ENCODE results near the gene UQCRH. TPM values are rescaled to one million over a fixed set of nuclear protein-coding genes. Genes with fewer than 3 reads are reported as not detected.
"Not testable (repeated sequence)": the region's sequence is repeated elsewhere in the genome, so short reads cannot be mapped to it uniquely, and the experiment has no call there.

The UQCRH gene
- total RNA-seq, 4 donors from 2014 or later = 329 to 618 (median 564) TPM

- intact Hi-C loops (cut with DNase I) = no loop called here
- TF ChIP-seq POLR2A (IDR thresholded peaks at IDR 0.05) = no peak
- TF ChIP-seq, protein P1, sequence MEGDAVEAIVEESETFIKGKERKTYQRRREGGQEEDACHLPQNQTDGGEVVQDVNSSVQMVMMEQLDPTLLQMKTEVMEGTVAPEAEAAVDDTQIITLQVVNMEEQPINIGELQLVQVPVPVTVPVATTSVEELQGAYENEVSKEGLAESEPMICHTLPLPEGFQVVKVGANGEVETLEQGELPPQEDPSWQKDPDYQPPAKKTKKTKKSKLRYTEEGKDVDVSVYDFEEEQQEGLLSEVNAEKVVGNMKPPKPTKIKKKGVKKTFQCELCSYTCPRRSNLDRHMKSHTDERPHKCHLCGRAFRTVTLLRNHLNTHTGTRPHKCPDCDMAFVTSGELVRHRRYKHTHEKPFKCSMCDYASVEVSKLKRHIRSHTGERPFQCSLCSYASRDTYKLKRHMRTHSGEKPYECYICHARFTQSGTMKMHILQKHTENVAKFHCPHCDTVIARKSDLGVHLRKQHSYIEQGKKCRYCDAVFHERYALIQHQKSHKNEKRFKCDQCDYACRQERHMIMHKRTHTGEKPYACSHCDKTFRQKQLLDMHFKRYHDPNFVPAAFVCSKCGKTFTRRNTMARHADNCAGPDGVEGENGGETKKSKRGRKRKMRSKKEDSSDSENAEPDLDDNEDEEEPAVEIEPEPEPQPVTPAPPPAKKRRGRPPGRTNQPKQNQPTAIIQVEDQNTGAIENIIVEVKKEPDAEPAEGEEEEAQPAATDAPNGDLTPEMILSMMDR (IDR thresholded peaks at IDR 0.05) = no peak
- WGBS, 2 donors = 91 to 94% methylated on average over 5 of the region's 5 CpGs
- no peak for DNase-seq
- Histone ChIP-seq H3K4me3 (no peak overlapping the region), H3K9me3 (no peaks in the 10 kb centered on the region), H3K27me3 (no peaks in the 10 kb centered on the region), H3K36me3 (peaks cover 10 to 99% (median 28%) of the 10 kb centered on the region in 3 donors), H3K4me1 (no peaks in the 10 kb centered on the region), H3K27ac (no peak overlapping the region)
These were observed 59.6 kb downstream of the UQCRH start for GRCh38 chr1:46363121-46363520.

DNA sequence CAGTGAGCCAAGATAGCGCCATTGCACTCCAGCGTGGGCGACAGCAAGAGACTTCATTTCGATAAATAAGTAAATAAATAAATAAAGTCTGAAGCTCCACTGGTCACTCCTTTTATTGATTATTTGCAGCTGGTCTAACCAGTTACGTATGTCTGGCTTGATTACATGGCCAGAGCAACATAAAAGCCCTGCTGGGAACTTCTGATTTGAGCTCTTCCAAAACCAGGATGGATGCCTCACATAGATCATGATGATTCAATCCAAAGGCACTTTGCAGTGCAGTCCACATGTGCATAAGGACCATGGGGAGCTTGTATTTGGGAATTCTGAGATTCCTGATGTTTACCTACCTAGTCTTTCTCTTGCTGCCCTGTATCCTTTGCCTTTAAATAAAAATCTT lies 61.1 kb downstream of the UQCRH start:
- intact Hi-C loops (cut with DNase I) = no loop called here
- Histone ChIP-seq H3K27me3 (no peaks in the 10 kb centered on the region), H3K9me3 (no peaks in the 10 kb centered on the region), H3K36me3 (peaks cover 10 to 96% (median 20%) of the 10 kb centered on the region in 3 donors), H3K4me3 (no peak overlapping the region), H3K4me1 (no peaks in the 10 kb centered on the region), H3K27ac (no peak overlapping the region)
- TF ChIP-seq, protein P1 (IDR thresholded peaks at IDR 0.05) = no peak
- TF ChIP-seq POLR2A (IDR thresholded peaks at IDR 0.05) = no peak
- 82 to 87% methylated on average over 5 of the region's 5 CpGs for WGBS, 2 donors
- no peak for DNase-seq

DNA sequence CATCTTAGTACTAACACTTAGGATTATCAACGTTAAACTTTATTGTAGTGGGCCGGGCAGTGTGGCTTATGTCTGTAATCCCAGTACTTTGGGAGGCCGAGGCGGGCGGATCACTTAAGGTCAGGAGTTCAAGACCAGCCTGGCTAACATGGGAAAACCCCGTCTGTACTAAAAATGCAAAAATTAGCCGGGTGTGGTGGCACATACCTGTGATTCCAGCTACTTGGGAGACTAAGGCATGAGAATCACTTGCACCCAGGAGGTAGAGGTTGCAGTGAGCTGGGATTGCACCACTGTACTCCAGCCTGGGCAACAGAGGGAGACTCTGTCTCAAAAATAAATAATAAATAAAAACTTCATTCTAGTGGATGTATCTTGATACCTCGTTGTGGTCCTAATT lies 62.3 kb downstream of the UQCRH start:
- H3K9me3 ChIP-seq; intact Hi-C loops (cut with DNase I); H3K4me3 ChIP-seq; H3K27me3 ChIP-seq; DNase-seq; H3K27ac ChIP-seq; H3K4me1 ChIP-seq: not testable (repeated sequence)
- peaks cover 10 to 84% (median 15%) of the 10 kb centered on the region in 3 donors for H3K36me3 ChIP-seq
- 83 to 89% methylated on average over 3 to 5 of the region's 8 CpGs for WGBS, 2 donors

Other genes starting within 250 kb of the UQCRH start
- 1 to 10 TPM; 3.0 to 7.6 (median 6.2) TPM for gene PIK3R3, start 171.1 kb upstream of the UQCRH start, total RNA-seq
- 10 to 100 TPM in 1 of 4 donors, 1 to 10 TPM in 3; 1.4 to 10.7 (median 5.0) TPM for gene TSPAN1, start 128.6 kb upstream of the UQCRH start, total RNA-seq
- gene P3R3URF, start 127.2 kb upstream of the UQCRH start, total RNA-seq = not detected
- 10 to 100 TPM; 23.9 to 36.7 (median 28.1) TPM for gene POMGNT1, start 105.3 kb upstream of the UQCRH start, total RNA-seq
- gene LURAP1, start 100.4 kb upstream of the UQCRH start, total RNA-seq = 1 to 10 TPM; 1.7 to 4.6 (median 3.1) TPM
- 1 to 10 TPM; 1.9 to 7.8 (median 6.8) TPM for gene RAD54L, start 55.9 kb upstream of the UQCRH start, total RNA-seq
- gene LRRC41, start 82 bp upstream of the UQCRH start, total RNA-seq = 10 to 100 TPM; 44.1 to 66.4 (median 57.6) TPM
- 10 to 100 TPM; 10.1 to 22.1 (median 16.2) TPM for gene NSUN4, start 37.1 kb downstream of the UQCRH start, total RNA-seq
- gene FAAH, start 90.6 kb downstream of the UQCRH start, total RNA-seq = 10 to 100 TPM; 12.3 to 29.6 (median 16.7) TPM
- not detected for gene DMBX1, start 186.1 kb downstream of the UQCRH start, total RNA-seq
- not detected for gene KNCN, start 247.9 kb downstream of the UQCRH start, total RNA-seq